HG03442 (cell line): ENCODE measurements around the gene TNIK.

Source experiments
- ATAC-seq: cut with Tn5 transposase; IDR thresholded peaks from one replicate; pipeline ENCODE4 v1.9.1; 2021; ENCODE audit warnings: mild to moderate bottlenecking, moderate library complexity; ENCODE audit not compliant: unreplicated experiment

Gene TNIK

GRCh38 chr3:171345107-171345843 is 114.9 kb downstream of the TNIK start:
- ATAC-seq: no peak

GRCh38 chr3:171343693-171344092 is 116.5 kb downstream of the TNIK start:
- ATAC-seq: no peak

DNA sequence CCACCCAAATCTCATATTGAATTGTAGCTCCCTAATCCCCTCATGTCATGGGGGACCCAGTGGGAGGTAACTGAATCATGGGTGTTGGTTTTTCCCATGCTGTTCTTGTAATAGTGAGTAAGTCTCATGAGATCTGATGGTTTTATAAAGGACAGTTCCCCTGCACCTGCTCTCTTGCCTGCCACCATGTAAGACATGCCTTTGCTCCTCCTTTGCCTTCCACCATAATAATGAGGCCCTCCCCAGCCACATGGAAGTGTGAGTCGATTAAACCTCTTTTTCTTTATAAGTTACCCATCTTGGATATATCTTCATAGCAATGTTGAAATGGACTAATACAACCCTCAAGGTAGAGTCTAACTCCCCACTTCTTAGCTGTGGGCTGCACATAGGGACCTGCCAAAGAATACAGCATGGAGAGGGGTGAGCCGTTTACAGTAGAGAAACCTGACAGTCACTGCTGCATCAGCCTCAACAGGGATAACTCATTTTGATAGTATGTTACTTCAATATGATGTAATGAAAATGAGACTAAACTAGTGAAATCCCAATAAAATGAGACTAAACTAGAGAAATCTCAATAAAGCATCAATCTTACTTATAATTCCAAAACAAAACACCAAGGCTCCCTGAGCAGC is 117.3 kb downstream of the TNIK start:
- no peak for ATAC-seq

DNA sequence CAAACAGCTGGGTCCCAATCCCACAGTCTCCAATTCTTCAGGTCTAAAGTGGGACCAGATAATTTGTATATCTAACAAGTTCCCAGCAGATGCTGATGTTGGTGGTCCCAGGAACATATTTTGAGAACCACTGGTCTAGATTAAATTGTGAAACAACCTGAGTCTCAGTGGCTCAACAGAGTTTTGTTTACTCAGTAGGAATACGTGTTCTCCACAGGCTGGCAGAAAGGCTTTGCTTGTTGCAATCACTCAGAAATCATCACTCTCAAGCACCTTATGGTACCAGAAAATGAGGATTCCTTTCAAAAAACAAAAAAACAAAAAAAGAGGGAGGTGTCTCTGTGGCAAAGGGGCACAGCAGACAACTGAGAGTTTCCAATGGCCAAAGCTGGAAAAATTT is 118.0 kb downstream of the TNIK start:
- no peak for ATAC-seq

- ATAC-seq: no peak
These were observed 119.8 kb downstream of the TNIK start for GRCh38 chr3:171340434-171340833.

- ATAC-seq: no peak
These were observed 120.6 kb downstream of the TNIK start for GRCh38 chr3:171339598-171339997.

DNA sequence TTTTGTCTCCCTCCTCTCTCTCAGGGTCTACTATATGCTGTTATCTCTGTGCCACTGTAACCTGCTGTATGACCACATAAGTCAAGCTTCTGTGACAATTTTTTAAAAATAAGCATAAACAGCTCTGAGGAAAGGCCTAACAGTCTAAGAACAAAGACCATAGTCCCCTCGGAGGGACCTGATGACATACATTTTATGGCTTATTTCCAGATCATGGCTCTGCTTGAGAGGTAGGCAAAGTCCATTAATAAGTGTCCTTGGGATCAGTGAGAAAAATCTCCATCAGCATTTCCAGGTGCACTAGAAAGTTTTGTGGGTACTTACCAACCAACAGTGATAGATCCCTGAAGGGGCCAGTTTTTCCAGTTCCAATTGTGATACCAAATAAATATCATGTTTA is 123.8 kb downstream of the TNIK start:
- ATAC-seq: no peak

DNA sequence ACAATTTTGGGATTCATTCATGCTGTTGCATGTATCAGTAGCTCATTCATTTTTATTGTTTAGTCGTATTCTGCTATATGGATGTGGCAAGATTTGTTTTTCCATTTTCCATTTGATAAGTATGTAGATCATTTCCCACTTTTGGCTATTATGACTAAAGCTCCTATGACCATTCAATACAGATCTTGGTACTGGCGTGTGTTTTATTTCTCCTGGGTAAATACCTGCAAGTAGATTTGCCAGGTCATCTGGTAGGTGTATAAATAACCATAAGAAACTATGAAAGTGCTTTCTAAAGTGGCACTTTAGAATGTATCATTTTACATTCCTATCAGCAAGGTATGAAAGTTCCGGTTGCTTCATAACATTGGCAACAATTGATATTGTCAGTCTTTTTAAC is 124.6 kb downstream of the TNIK start:
- no peak for ATAC-seq

DNA sequence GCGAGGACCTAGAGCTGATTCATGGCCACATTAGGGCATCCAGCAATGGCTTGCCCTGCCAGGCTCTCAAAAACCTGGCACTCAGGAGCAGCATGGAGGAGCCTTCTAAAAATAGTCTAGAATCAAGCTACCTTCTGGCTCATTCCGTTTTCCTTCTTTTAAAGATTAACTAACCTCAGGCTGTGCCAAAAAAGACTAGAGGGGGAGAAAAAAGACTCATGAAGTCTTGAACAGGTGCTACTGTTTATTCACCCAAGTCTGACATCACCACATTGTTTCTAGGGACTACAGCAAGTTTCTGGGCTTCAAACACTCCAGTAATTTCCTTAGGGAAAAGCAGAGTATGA is 125.8 kb downstream of the TNIK start:
- no peak for ATAC-seq

GRCh38 chr3:171333784-171334464 is 126.3 kb downstream of the TNIK start:
- no peak for ATAC-seq

DNA sequence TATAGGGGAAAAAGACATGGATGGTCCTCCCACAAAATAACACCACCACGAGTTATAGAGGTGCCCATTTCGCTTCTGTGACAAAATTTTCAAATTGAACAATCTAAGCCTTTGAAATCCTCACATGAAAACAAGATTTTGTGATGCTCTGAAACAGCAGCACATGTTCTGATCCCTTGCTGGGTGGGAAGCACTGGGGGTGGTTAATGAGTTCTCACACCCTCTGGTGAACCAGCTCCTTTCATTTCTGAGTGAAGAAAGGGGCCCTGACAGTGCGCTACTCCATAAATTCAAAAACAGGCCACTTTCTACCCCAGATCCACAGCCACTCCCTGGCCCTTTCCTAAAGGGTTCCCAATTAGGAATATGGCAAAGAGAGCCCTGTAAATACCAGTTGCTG is 129.3 kb downstream of the TNIK start:
- ATAC-seq: no peak

DNA sequence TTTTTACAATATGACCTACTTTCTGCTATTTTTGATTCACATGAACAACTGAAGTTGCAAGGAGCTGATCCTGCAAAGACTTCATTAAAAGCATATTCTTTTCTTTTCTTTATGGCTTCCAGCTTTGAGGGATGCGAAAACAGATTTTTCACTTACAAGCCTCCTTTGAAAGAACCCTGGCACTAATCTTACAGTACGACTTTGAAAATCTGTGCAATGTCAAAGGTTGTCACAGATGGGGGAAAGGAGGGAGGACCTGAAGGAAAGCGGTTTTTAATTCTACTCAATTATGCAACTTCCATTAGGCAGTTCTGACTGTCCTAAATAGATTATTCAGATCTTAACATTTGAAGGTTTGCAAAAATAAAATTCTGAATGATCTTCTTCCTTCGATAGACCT is 130.5 kb downstream of the TNIK start:
- no peak for ATAC-seq

GRCh38 chr3:171328419-171329082 is 131.7 kb downstream of the TNIK start:
- ATAC-seq: no peak

DNA sequence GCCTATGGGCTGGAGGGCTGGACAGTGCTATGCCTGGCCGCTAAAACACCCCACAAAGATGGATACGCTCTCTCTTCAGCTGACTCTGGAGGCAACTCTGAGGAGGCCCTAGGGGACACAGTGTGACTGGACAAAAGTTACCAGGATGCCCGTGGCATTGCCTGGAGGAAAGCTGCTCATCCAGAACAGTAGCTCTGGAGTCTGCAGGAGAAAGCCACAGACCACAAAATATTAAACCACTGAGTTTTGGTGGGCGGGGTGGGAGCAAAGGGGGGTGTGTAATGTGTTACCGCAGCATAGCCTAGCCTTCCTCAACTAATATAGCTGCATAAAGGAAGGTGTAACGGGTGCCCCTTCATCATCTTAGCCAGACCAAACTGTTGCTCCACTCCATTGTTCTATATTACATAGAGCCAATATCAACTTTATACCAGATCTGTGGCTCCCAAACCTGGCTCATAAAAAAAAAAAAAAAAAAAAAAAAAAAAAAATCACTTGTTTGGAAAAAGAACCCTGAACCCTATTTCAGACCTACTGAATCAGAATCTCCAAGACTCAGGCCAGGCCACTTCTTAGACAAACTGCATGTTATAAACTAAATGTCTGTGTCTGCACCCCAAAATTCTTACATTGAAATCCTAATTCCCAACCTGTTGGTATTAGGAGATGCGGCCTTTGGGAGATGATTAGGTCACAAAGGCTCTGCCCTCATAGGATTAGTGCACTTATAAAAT is 132.6 kb downstream of the TNIK start:
- no peak for ATAC-seq

GRCh38 chr3:171326717-171327440 is 133.3 kb downstream of the TNIK start:
- ATAC-seq: no peak

DNA sequence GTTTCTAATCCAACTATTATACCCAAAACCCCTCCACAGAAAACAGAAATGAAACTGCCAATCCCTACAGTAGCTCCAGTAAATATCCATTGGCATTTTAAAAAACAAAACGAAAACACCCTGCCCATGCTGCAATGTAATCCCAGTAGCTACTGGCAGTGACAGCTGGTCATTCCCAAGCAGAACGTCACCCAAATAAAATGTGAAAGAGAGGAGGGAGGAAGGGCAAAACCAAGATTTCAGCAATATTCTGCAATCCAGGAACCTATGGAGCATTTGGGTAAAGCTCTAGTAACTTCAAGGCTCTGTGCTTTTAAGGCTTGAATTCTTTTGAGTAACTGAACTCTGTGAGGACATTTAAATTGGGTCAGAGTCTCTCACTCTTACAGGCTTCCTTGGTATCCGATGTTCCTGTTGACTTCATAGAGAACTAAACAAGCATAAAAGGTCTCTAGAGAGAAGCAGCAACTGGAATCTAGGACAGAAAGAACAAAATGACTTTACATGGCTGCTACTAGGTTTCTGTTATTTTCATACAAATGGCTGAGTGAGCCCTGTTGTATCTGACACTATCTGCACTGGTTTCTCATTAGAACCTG is 136.2 kb downstream of the TNIK start:
- no peak for ATAC-seq

GRCh38 chr3:171321559-171322360 is 138.4 kb downstream of the TNIK start:
- ATAC-seq: no peak

- ATAC-seq: no peak
These were observed 139.3 kb downstream of the TNIK start for GRCh38 chr3:171320750-171321558.
